H9 (cell line): ENCODE measurements around the gene AANAT. TPM values are rescaled to one million over a fixed set of nuclear protein-coding genes. Genes with fewer than 3 reads are reported as not detected.

ENCODE experiments used
- DNase-seq: peaks from one replicate; pipeline ENCODE4 v3.0.0-alpha.2; 2017
- H2AFZ ChIP-seq: one replicate; pipeline ENCODE4 v1.6.1; 2013; ENCODE audit warnings: mild to moderate bottlenecking, low read length, control low read depth, moderate library complexity
- H2AK5ac ChIP-seq: 2 replicates; pipeline ENCODE4 v1.6.1; 2013; ENCODE audit warnings: low read length, control low read depth, mixed read lengths; ENCODE audit not compliant: insufficient read length
- H2BK120ac ChIP-seq: one replicate; pipeline ENCODE4 v1.6.1; 2013; ENCODE audit warnings: low read depth, mild to moderate bottlenecking, low read length, control low read depth, inconsistent platforms; ENCODE audit not compliant: poor library complexity, severe bottlenecking
- H2BK12ac ChIP-seq: 2 replicates; pipeline ENCODE4 v1.6.1; 2013; ENCODE audit warnings: low read length, control low read depth, mixed read lengths, low read depth; ENCODE audit not compliant: insufficient read length
- H2BK15ac ChIP-seq: 2 replicates; pipeline ENCODE4 v1.6.1; 2013; ENCODE audit warnings: low read depth, low read length, control low read depth
- H2BK20ac ChIP-seq: one replicate; pipeline ENCODE4 v1.6.1; 2013; ENCODE audit warnings: low read depth, mild to moderate bottlenecking, low read length, control low read depth, inconsistent platforms; ENCODE audit not compliant: poor library complexity, severe bottlenecking
- H2BK5ac ChIP-seq: 2 replicates; pipeline ENCODE4 v1.6.1; 2013; ENCODE audit warnings: low read length, control low read depth, mixed read lengths; ENCODE audit not compliant: insufficient read length
- H3K14ac ChIP-seq: 2 replicates; pipeline ENCODE4 v1.6.1; 2013; ENCODE audit warnings: low read length, control low read depth; ENCODE audit not compliant: insufficient read depth
- H3K18ac ChIP-seq: 2 replicates; pipeline ENCODE4 v1.6.1; 2013; ENCODE audit warnings: low read depth, mild to moderate bottlenecking, mixed read lengths, low read length, control low read depth; ENCODE audit not compliant: insufficient read length
- H3K23ac ChIP-seq: 2 replicates; pipeline ENCODE4 v1.6.1; 2013; ENCODE audit warnings: low read length, control low read depth, mixed read lengths, low read depth; ENCODE audit not compliant: insufficient read length
- H3K23me2 ChIP-seq: 2 replicates; pipeline ENCODE4 v1.6.1; 2013; ENCODE audit warnings: low read depth, mild to moderate bottlenecking, mixed read lengths, low read length, control low read depth; ENCODE audit not compliant: insufficient read length, poor library complexity, severe bottlenecking
- H3K27ac ChIP-seq: 2 replicates; pipeline ENCODE4 v1.5.1; 2013; ENCODE audit warnings: low read length, control low read depth, mixed read lengths, low read depth; ENCODE audit not compliant: insufficient read length
- H3K27me3 ChIP-seq: 2 replicates; pipeline ENCODE4 v1.6.1; 2013; ENCODE audit warnings: low read length, control low read depth, inconsistent platforms; ENCODE audit not compliant: insufficient read depth
- H3K4ac ChIP-seq: 2 replicates; pipeline ENCODE4 v1.6.1; 2013; ENCODE audit warnings: low read depth, mild to moderate bottlenecking, control low read depth, inconsistent platforms, low read length, moderate library complexity
- H3K4me1 ChIP-seq: 2 replicates; pipeline ENCODE4 v1.6.1; 2013; ENCODE audit warnings: low read length, control low read depth, inconsistent platforms; ENCODE audit not compliant: insufficient read depth
- H3K4me2 ChIP-seq: 2 replicates; pipeline ENCODE4 v1.6.1; 2013; ENCODE audit warnings: low read length, control low read depth, mixed read lengths; ENCODE audit not compliant: insufficient read length, insufficient read depth
- H3K56ac ChIP-seq: 2 replicates; pipeline ENCODE4 v1.6.1; 2013; ENCODE audit warnings: low read depth, mild to moderate bottlenecking, mixed read lengths, low read length, control low read depth; ENCODE audit not compliant: insufficient read length
- H3K79me1 ChIP-seq: 2 replicates; pipeline ENCODE4 v1.6.1; 2013; ENCODE audit warnings: low read depth, mild to moderate bottlenecking, moderate library complexity, low read length, control low read depth, inconsistent platforms; ENCODE audit not compliant: insufficient read depth, poor library complexity, severe bottlenecking
- H3K79me2 ChIP-seq: 2 replicates; pipeline ENCODE4 v1.6.1; 2013; ENCODE audit warnings: low read length, control low read depth, inconsistent platforms; ENCODE audit not compliant: insufficient read depth
- H3K9ac ChIP-seq: 2 replicates; pipeline ENCODE4 v1.6.1; 2013; ENCODE audit warnings: low read length, control low read depth, mixed read lengths; ENCODE audit not compliant: insufficient read length; ENCODE audit errors: extremely low read depth
- H3K9me3 ChIP-seq: one replicate; pipeline ENCODE4 v1.6.1; 2013; ENCODE audit warnings: low read depth, low read length, inconsistent platforms; ENCODE audit not compliant: control insufficient read depth
- H3T11ph ChIP-seq: one replicate; pipeline ENCODE4 v1.6.1; 2013; ENCODE audit warnings: mild to moderate bottlenecking, low read length, control low read depth, inconsistent platforms
- H4K20me1 ChIP-seq: one replicate; pipeline ENCODE4 v1.6.1; 2013; ENCODE audit not compliant: control insufficient read depth, insufficient read length, insufficient read depth
- H4K5ac ChIP-seq: 2 replicates; pipeline ENCODE4 v1.6.1; 2013; ENCODE audit warnings: low read depth, mild to moderate bottlenecking, mixed read lengths, low read length, control low read depth; ENCODE audit not compliant: insufficient read length
- H4K8ac ChIP-seq: replicated peaks from 2 replicates; pipeline ENCODE4 v1.6.1; 2013; ENCODE audit warnings: low read length, control low read depth, mixed read lengths, low read depth; ENCODE audit not compliant: insufficient read length
- H4K91ac ChIP-seq: 2 replicates; pipeline ENCODE4 v1.6.1; 2013; ENCODE audit warnings: low read depth, mild to moderate bottlenecking, moderate library complexity, mixed read lengths, low read length, control low read depth; ENCODE audit not compliant: insufficient read length
- H3K27ac Mint-ChIP-seq, 3 experiments: 2 replicates in 2 of 3; 3 replicates in 1 of 3; pipeline ENCODE4 v1.8.0; 2020 to 2021; ENCODE audit warnings: mixed read lengths in 3 of 3, mild to moderate bottlenecking in 1 of 3, moderate library complexity in 1 of 3
- H3K27me3 Mint-ChIP-seq: 2 replicates; pipeline ENCODE4 v1.8.0; 2021; ENCODE audit warnings: low read depth, mild to moderate bottlenecking, moderate library complexity, mixed read lengths
- H3K36me3 Mint-ChIP-seq, 3 experiments: 2 replicates in 2 of 3; 3 replicates in 1 of 3; pipeline ENCODE4 v1.8.0; 2020 to 2021; ENCODE audit warnings: low read depth in 3 of 3, mixed read lengths in 3 of 3; ENCODE audit not compliant: insufficient read depth in 1 of 3
- H3K4me1 Mint-ChIP-seq, 2 experiments: 2 replicates each; pipeline ENCODE4 v1.8.0; 2020; ENCODE audit warnings: mixed read lengths in 2 of 2
- H3K4me3 Mint-ChIP-seq, 2 experiments: 2 replicates in 1 of 2; 3 replicates in 1 of 2; pipeline ENCODE4 v1.8.0; 2020 to 2021; ENCODE audit warnings: mild to moderate bottlenecking in 2 of 2, mixed read lengths in 2 of 2, moderate library complexity in 1 of 2
- H3K9me3 Mint-ChIP-seq, 2 experiments: 2 replicates in 1 of 2; 3 replicates in 1 of 2; pipeline ENCODE4 v1.8.0; 2020; ENCODE audit warnings: mild to moderate bottlenecking in 2 of 2, mixed read lengths in 2 of 2, moderate library complexity in 1 of 2
- CTCF ChIP-seq: fragments of 200-600 bp; sonication (generic); conservative IDR thresholded peaks from 3 replicates; pipeline ENCODE4 v1.8.0; 2021; ENCODE audit warnings: antibody characterized with exemption, mild to moderate bottlenecking
- WGBS: extraction: QIAGEN DNeasy Blood & Tissue Kit; methylation state at CpG from one replicate; pipeline ENCODE4 v1.1.7; 2013; ENCODE audit warnings: missing lambda C conversion rate, low lambda C conversion rate, mixed read lengths; ENCODE audit not compliant: insufficient read length; ENCODE audit errors: extremely low coverage; 5-methylcytosine and 5-hydroxymethylcytosine counted together
- total RNA-seq: library from RNA; stranded (reverse); gene quantifications from 2 replicates; pipeline ENCODE4 v1.2.1, GENCODE V29; 2021

The AANAT gene
- total RNA-seq, 1 experiment from 2014 or later, result 0.55 TPM

- H2AK5ac ChIP-seq, result no peak overlapping the region
- no peaks in the 10 kb centered on the region for H3K4me1 ChIP-seq
- H3K27ac ChIP-seq, result no peak overlapping the region
- no peak overlapping the region for H3K14ac ChIP-seq
- no peak overlapping the region for H3K9ac ChIP-seq
- H2AFZ ChIP-seq, result no peak overlapping the region
- Mint-ChIP-seq H3K4me3 (no peak overlapping the region), H3K27me3 (peaks cover 19% of the 10 kb centered on the region), H3K36me3 (no peaks in the 10 kb centered on the region), H3K4me1 (peaks cover 13 to 32% of the 10 kb centered on the region in 2 experiments), H3K9me3 (no peaks in the 10 kb centered on the region), H3K27ac (no peak overlapping the region)
- no peaks in the 10 kb centered on the region for H4K20me1 ChIP-seq
- H3K9me3 ChIP-seq, result no peaks in the 10 kb centered on the region
- no peak overlapping the region for H3K4ac ChIP-seq
- TF ChIP-seq CTCF, result no peak
- H2BK120ac ChIP-seq, result no peak overlapping the region
- H3K79me2 ChIP-seq, result no peaks in the 10 kb centered on the region
- H2BK20ac ChIP-seq, result no peak overlapping the region
- no peaks in the 10 kb centered on the region for H3K79me1 ChIP-seq
- no peak overlapping the region for H3K18ac ChIP-seq
- H3K27me3 ChIP-seq, result no peaks in the 10 kb centered on the region
- H3T11ph ChIP-seq, result no peak overlapping the region
- WGBS, result no CpG with 5 or more reads among the region's 24 CpGs
- no peak overlapping the region for H4K91ac ChIP-seq
- H3K56ac ChIP-seq, result no peak overlapping the region
- DNase-seq, result no peak
- H2BK15ac ChIP-seq, result no peak overlapping the region
- no peak overlapping the region for H2BK5ac ChIP-seq
- H3K23me2 ChIP-seq, result no peaks in the 10 kb centered on the region
- H3K4me2 ChIP-seq, result no peak overlapping the region
- H4K5ac ChIP-seq, result no peak overlapping the region
- H3K23ac ChIP-seq, result no peak overlapping the region
- no peak overlapping the region for H2BK12ac ChIP-seq
- no peak overlapping the region for H4K8ac ChIP-seq
These were observed 4.7 kb upstream of the AANAT start for GRCh38 chr17:76462556-76463290.
